ENCODE results near the gene CBLIF.

DNA sequence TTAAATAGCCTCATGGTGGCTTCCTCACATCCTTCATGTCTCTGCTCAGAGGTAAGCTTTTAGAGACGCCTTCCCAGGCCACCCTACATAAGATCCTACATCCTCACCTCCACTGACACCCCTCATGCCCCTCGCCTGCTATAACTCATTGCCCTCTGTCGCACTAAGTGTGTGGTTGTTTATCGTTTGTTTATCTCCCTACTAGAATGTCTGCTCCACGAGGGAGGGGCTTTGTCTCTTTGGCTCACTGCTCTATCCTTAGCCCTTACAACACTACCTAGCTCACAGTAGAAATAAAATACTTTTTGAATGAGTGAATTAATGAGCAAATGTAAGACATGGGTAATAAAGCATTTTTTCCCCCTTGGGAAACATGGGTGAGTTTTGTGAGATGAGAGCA is 1.3 kb upstream of the CBLIF start:
- TF ChIP-seq, protein P1, sequence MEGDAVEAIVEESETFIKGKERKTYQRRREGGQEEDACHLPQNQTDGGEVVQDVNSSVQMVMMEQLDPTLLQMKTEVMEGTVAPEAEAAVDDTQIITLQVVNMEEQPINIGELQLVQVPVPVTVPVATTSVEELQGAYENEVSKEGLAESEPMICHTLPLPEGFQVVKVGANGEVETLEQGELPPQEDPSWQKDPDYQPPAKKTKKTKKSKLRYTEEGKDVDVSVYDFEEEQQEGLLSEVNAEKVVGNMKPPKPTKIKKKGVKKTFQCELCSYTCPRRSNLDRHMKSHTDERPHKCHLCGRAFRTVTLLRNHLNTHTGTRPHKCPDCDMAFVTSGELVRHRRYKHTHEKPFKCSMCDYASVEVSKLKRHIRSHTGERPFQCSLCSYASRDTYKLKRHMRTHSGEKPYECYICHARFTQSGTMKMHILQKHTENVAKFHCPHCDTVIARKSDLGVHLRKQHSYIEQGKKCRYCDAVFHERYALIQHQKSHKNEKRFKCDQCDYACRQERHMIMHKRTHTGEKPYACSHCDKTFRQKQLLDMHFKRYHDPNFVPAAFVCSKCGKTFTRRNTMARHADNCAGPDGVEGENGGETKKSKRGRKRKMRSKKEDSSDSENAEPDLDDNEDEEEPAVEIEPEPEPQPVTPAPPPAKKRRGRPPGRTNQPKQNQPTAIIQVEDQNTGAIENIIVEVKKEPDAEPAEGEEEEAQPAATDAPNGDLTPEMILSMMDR (IDR thresholded peaks at IDR 0.05), result no peak
- TF ChIP-seq POLR2A (IDR thresholded peaks at IDR 0.05), result no peak

Measured in testis (tissue), 2 donors.